ENCODE results near the gene FARP1. TPM values are rescaled to one million over a fixed set of nuclear protein-coding genes. Genes with fewer than 3 reads are reported as not detected.

FARP1 gene
- total and polyA plus RNA-seq, 2 of the 8 experiments (the other 6 are each of a cell fraction or from before 2014, with no cell fraction given) = 24.7 to 104 TPM

GRCh38 chr13:98280176-98280510 is 137.2 kb downstream of the FARP1 start (continued):
- TF ChIP-seq CHD7 (IDR thresholded peaks at IDR 0.05; ENCODE audit: insufficient replicate concordance, low read length) (no peak), KDM5A (IDR thresholded peaks at IDR 0.05; ENCODE audit: low read length) (no peak), FOSL1 (IDR thresholded peaks at IDR 0.05; ENCODE audit: insufficient read depth, low read depth, low read length) (no peak), SRF (IDR thresholded peaks at IDR 0.05; ENCODE audit: low read depth, low read length) (no peak), EZH2 (IDR thresholded peaks at IDR 0.05; ENCODE audit: low read depth, low read length, severe bottlenecking) (no peak), ATF2 (IDR thresholded peaks at IDR 0.05; ENCODE audit: low read length) (no peak), SP2 (IDR thresholded peaks at IDR 0.05; ENCODE audit: low read length) (no peak), CHD2 (IDR thresholded peaks at IDR 0.05; ENCODE audit: low read length) (no peak), CHD1 (IDR thresholded peaks at IDR 0.05; ENCODE audit: low read depth, low read length) (no peak), SAP30 (IDR thresholded peaks at IDR 0.05; ENCODE audit: insufficient read depth, insufficient replicate concordance, low read length) (no peak)

Data from H1 (cell line).